K562 (cell line): ENCODE results near the gene TFAP2E. TPM values are rescaled to one million over a fixed set of nuclear protein-coding genes. Genes with fewer than 3 reads are reported as not detected.

Experiments
- ATAC-seq: fragments of 200-7000 bp; cut with Tn5 transposase; 3 replicates; pipeline ENCODE4 v1.9.1; 2020; ENCODE audit warnings: moderate library complexity
- BruUV-seq: library from RNA; stranded (reverse); fragments of 400-500 nt; replicated peaks from 2 replicates; lab custom pipeline; 2021; lab: Mats Ljungman, UMichigan
- CTCF ChIA-PET: fragments of 300-600 bp; formaldehyde crosslinking; extraction: SDS; loops from one replicate; lab custom pipeline; 2021; ENCODE audit warnings: low intra/inter-chr PET ratio; lab: Yijun Ruan, JAX
- POLR2A ChIA-PET: fragments of 300-600, 350-650 bp; sonication (Branson Sonifier 250); formaldehyde crosslinking; extraction: SDS; loops from one replicate; lab custom pipeline; 2021; ENCODE audit warnings: antibody characterized with exemption, inconsistent platforms; lab: Yijun Ruan, JAX
- DNase-seq, 4 experiments: peaks; one replicate each; pipeline versions ENCODE4 v3.0.0 to v3.0.0-alpha.2; 2011 to 2018; ENCODE audit warnings: low spot score in 3 of 4, mixed read lengths in 3 of 4; ENCODE audit errors: extremely low read depth in 1 of 4
- FAIRE-seq: peaks from 2 replicates; lab custom pipeline; 2011; peaks lifted over from hg19 to GRCh38; lab: Jason Lieb, UNC
- H2AFZ ChIP-seq: 2 replicates; pipeline ENCODE4 v1.6.0; 2011; ENCODE audit warnings: low read depth, low read length, control low read depth, inconsistent platforms
- H3K27ac ChIP-seq: fragments of 200-600 bp; 3 replicates; pipeline ENCODE4 v1.8.0; 2011; ENCODE audit warnings: low read depth, mild to moderate bottlenecking, control low read depth, inconsistent platforms, low read length, moderate library complexity, mixed read lengths; ENCODE audit errors: extremely low read depth
- H3K27me3 ChIP-seq, 2 experiments: fragments of 300-600 bp in 1 of 2; 2 replicates in 1 of 2; 3 replicates in 1 of 2; pipeline versions ENCODE4 v1.6.0 to v1.8.0; 2011; ENCODE audit warnings: inconsistent platforms in 2 of 2, low read length in 2 of 2, mild to moderate bottlenecking in 1 of 2, mixed read lengths in 1 of 2, moderate library complexity in 1 of 2; ENCODE audit not compliant: control insufficient read depth in 2 of 2, insufficient read depth in 2 of 2
- H3K36me3 ChIP-seq: fragments of 300-600 bp; 3 replicates; pipeline ENCODE4 v1.8.0; 2011; ENCODE audit warnings: mild to moderate bottlenecking, low read length, inconsistent platforms; ENCODE audit not compliant: control insufficient read depth, insufficient read depth
- H3K4me1 ChIP-seq, 2 experiments: fragments of 200-600 bp in 1 of 2; replicated peaks in 1 of 2; 2 replicates in 1 of 2; 3 replicates in 1 of 2; pipeline versions ENCODE4 v1.5.1 to v1.8.0; 2011; ENCODE audit warnings: inconsistent platforms in 2 of 2, low read length in 2 of 2, mild to moderate bottlenecking in 1 of 2, mixed read lengths in 1 of 2, moderate library complexity in 1 of 2; ENCODE audit not compliant: control insufficient read depth in 2 of 2, insufficient read depth in 2 of 2
- H3K4me2 ChIP-seq: 2 replicates; pipeline ENCODE4 v1.6.1; 2011; ENCODE audit warnings: low read length, control low read depth, inconsistent platforms, mixed read lengths; ENCODE audit not compliant: insufficient read depth
- H3K4me3 ChIP-seq: fragments of 200-600 bp; sonication (generic), shearing (Covaris generic); 2 replicates; pipeline ENCODE4 v1.5.1; 2016; ENCODE audit warnings: control low read depth, inconsistent platforms
- H3K79me2 ChIP-seq: fragments of 200-600 bp; 3 replicates; pipeline ENCODE4 v1.8.0; 2011; ENCODE audit warnings: low read length, inconsistent platforms; ENCODE audit not compliant: control insufficient read depth, insufficient read depth
- H3K9ac ChIP-seq, 2 experiments: 2 replicates each; pipeline versions ENCODE4 v1.6.0 to v1.6.1; 2011; ENCODE audit warnings: low read depth in 2 of 2, low read length in 2 of 2, control low read depth in 1 of 2, inconsistent platforms in 1 of 2, mild to moderate bottlenecking in 1 of 2, mixed read lengths in 1 of 2; ENCODE audit not compliant: insufficient read depth in 1 of 2
- H3K9me1 ChIP-seq: one replicate; pipeline ENCODE4 v1.6.0; 2011; ENCODE audit warnings: inconsistent platforms, mild to moderate bottlenecking, low read length, moderate library complexity; ENCODE audit not compliant: control insufficient read depth, insufficient read depth
- H3K9me3 ChIP-seq: replicated peaks from 2 replicates; pipeline ENCODE4 v1.5.1; 2011; ENCODE audit warnings: low read depth, low read length, inconsistent platforms; ENCODE audit not compliant: control insufficient read depth, insufficient read depth
- H4K20me1 ChIP-seq: replicated peaks from 2 replicates; pipeline ENCODE4 v1.6.1; 2011; ENCODE audit warnings: low read length, inconsistent platforms, mixed read lengths; ENCODE audit not compliant: control insufficient read depth, insufficient read depth
- CEBPG ChIP-seq, 3 experiments: fragments of 200-800 bp in 1 of 3; sonication (Bioruptor generic) in 1 of 3; sonication (generic) in 1 of 3; formaldehyde crosslinking in 1 of 3; IDR thresholded peaks in 2 of 3; conservative IDR thresholded peaks in 1 of 3; 2 replicates each; pipeline versions ENCODE4 v1.6.1 to v1.8.0; 2016 to 2022; ENCODE audit warnings: missing compliant biosample characterization in 2 of 3, missing genetic modification characterization in 2 of 3, mild to moderate bottlenecking in 1 of 3, missing genetic modification reagents in 1 of 3
- DPF2 ChIP-seq: fragments of 450-650 bp; IDR thresholded peaks from 2 replicates; pipeline ENCODE4 v1.6.1; 2016
- NCOA6 ChIP-seq: fragments of 450-650 bp; IDR thresholded peaks from 2 replicates; pipeline ENCODE4 v1.6.1; 2017; ENCODE audit warnings: mild to moderate bottlenecking
- SLC30A9 ChIP-seq: fragments of 250-450 bp; sonication (Bioruptor Pico); IDR thresholded peaks from 2 replicates; pipeline ENCODE4 v1.8.0; 2022; ENCODE audit warnings: mild to moderate bottlenecking, moderate library complexity
- ZNF165 ChIP-seq: fragments of 250-450 bp; sonication (Bioruptor Pico); IDR thresholded peaks from 2 replicates; pipeline ENCODE4 v1.4.0; 2020; ENCODE audit warnings: borderline replicate concordance
- WGBS: fragments of 100-300 bp; shearing (Covaris generic); methylation state at CpG from one replicate; pipeline ENCODE4 v1.1.6; 2016; ENCODE audit warnings: low coverage, mixed read lengths; ENCODE audit not compliant: insufficient coverage; ENCODE audit errors: missing lambda C conversion rate; 5-methylcytosine and 5-hydroxymethylcytosine counted together
- in situ Hi-C: fragments of 300-500 bp; cut with MboI; formaldehyde crosslinking; loops from 4 replicates; pipeline ENCODE4 v1.15.0; 2018; ENCODE audit warnings: inconsistent platforms, mixed read lengths
- intact Hi-C: fragments of 100-400 bp; cut with micrococcal nuclease; formaldehyde crosslinking; loops from 2 replicates; pipeline ENCODE4 v1.14.2; 2022
- polyA plus RNA-seq, 8 experiments: library from polyadenylated mRNA; depleted of rRNA in 4 of 8; stranded (reverse) in 5 of 8; unstranded in 3 of 8; fragments of >200 nt; fragmentation: Nextera tagmentation in 2 of 8; fragmentation: Illumina TruSeq in 1 of 8; extraction: Ambion mirVana in 2 of 8; extraction: Trizol in 1 of 8; gene quantifications; 2 replicates each; pipeline versions ENCODE4 v1.2.1 to v1.2.3, GENCODE V29; 2011 to 2014; ENCODE audit warnings: inconsistent platforms in 1 of 8, missing spikeins in 1 of 8
- total RNA-seq, 7 experiments: library from RNA; depleted of rRNA in 6 of 7; stranded (reverse); fragments of >200 nt in 6 of 7; fragmentation: Illumina TruSeq in 2 of 7; extraction: Trizol in 2 of 7; gene quantifications; 2 replicates each; pipeline versions ENCODE4 v1.2.1 to v1.2.3, GENCODE V29; 2011 to 2021; ENCODE audit warnings: low replicate concordance in 1 of 7

TFAP2E gene
- total and polyA plus RNA-seq, 9 of the 15 experiments (the other 6 are each of a cell fraction or from before 2014, with no cell fraction given): 0.03 to 0.11 (median 0.07) TPM; not detected in 4

DNA sequence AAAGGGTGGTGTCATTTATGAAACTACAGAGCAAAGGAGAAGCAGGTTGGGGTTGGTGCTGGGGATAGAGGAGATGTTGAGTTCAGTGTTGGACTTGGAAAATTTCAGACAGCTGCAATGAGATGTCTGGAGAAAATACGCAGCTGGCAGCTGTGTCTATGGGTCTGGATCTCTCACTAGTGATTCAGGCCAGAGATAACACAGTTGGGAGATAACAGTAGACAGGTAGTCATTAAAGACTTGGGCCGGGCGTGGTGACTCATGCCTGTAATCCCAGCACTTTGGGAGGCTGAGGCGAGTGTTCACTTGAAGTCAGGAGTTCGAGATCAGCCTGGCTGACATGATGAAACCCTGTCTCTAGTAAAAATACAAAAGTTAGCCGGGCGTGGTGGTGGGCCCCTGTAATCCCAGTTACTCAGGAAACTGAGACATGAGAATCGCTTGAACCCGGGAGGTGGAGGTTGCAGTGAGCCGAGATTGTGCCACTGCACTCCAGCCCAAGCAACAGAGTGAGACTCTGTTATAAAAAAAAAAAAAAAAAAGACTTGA, 2.5 kb upstream of the TFAP2E start (continued):
- no peak for TF ChIP-seq ZNF165 (CRISPR knock-in tag)
- no peak for TF ChIP-seq NCOA6
- TF ChIP-seq CEBPG (CRISPR knock-in tag; IDR thresholded peaks at IDR 0.05): 0 out of 2 replicates have a peak, but pooled peaks have one; percentile 23
- TF ChIP-seq CEBPG (tag; conservative IDR thresholded peaks at IDR 0.05 in 1 of 2, IDR thresholded peaks at IDR 0.05 in 1 of 2): peak in 1 of 2 experiments; percentile 54; a peak in 1 of 4 replicates
- TF ChIP-seq, all 486 proteins: peak for 19

GRCh38 chr1:35571263-35571662, 1.9 kb upstream of the TFAP2E start:
- no peak for DNase-seq
- ChIA-PET CTCF (interaction anchor here (0.5 kb wide), 1 partner anchor 199 kb away, joined by 4 read pairs; no protein-coding TSS in a partner anchor), POLR2A (interaction anchor here (0.7 to 1.4 kb wide), 3 partner anchors 12 to 1701 kb away, joined by 3 to 5 read pairs (median 3); no protein-coding TSS in a partner anchor)
- 27% methylated on average over 8 of the region's 8 CpGs for WGBS
- H3K79me2 ChIP-seq: no peaks in the 10 kb centered on the region
- H3K9ac ChIP-seq: 0 out of 4 replicates have a peak overlapping the region, but pooled peaks of 1 of the 2 experiments have one; percentile 2
- H3K9me3 ChIP-seq: no peaks in the 10 kb centered on the region
- H3K27me3 ChIP-seq: peaks cover 3 to 18% of the 10 kb centered on the region in 2 experiments; a peak in 4 of 5 replicates
- H3K4me3 ChIP-seq: no peak overlapping the region
- H3K27ac ChIP-seq: no peak overlapping the region
- 0 out of 3 replicates have a peak, but pooled peaks cover 3% of the 10 kb centered on the region for H3K36me3 ChIP-seq
- BruUV-seq: no TSS peak
- TF ChIP-seq SLC30A9 (CRISPR knock-in tag) (0 out of 2 replicates have a peak, but pooled peaks have one; percentile 25), DPF2 (no peak)
- H3K4me2 ChIP-seq: no peak overlapping the region
- FAIRE-seq: no peak
- no peaks in the 10 kb centered on the region for H3K9me1 ChIP-seq
- 0 out of 2 replicates have a peak, but pooled peaks cover 9% of the 10 kb centered on the region for H4K20me1 ChIP-seq
- H2AFZ ChIP-seq: no peak overlapping the region
- H3K4me1 ChIP-seq: peaks cover 9 to 19% of the 10 kb centered on the region in 2 experiments
- no peak for ATAC-seq
- intact Hi-C loops (no loop called here), in situ Hi-C loops (no loop called here)
